Brain microvascular endothelial cell (primary cell): ENCODE measurements around the gene SH3RF2.

Experiments
- DNase-seq: peaks from one replicate; pipeline ENCODE4 v3.0.0-alpha.2; 2020
- H3K27ac ChIP-seq: fragments of 250-450 bp; sonication (Bioruptor Pico); 2 replicates; pipeline ENCODE4 v1.5.1; 2020; ENCODE audit warnings: mild to moderate bottlenecking, moderate library complexity
- H3K27me3 ChIP-seq: fragments of 250-450 bp; sonication (Bioruptor Pico); replicated peaks from 2 replicates; pipeline ENCODE4 v1.5.1; 2020; ENCODE audit warnings: mild to moderate bottlenecking
- H3K36me3 ChIP-seq: fragments of 250-450 bp; sonication (Bioruptor Pico); replicated peaks from 2 replicates; pipeline ENCODE4 v1.5.1; 2020; ENCODE audit warnings: mild to moderate bottlenecking
- H3K4me3 ChIP-seq: 2 replicates; pipeline ENCODE4 v1.5.1; 2011; ENCODE audit warnings: low read depth, mild to moderate bottlenecking, control low read depth, low read length, moderate library complexity
- in situ Hi-C: cut with HindIII; loops from 2 replicates; pipeline ENCODE4 v1.10.0; 2017; ENCODE audit warnings: low sequenced_read_pairs, low pct_ligation_motif_present
- TF ChIP-seq, protein P1 (sequence below): IDR thresholded peaks from 2 replicates; pipeline ENCODE4 v1.5.1; 2011; ENCODE audit warnings: low read depth, mild to moderate bottlenecking, moderate library complexity, low read length, control low read depth, inconsistent platforms; ENCODE audit errors: missing control alignments

SH3RF2 gene

DNA sequence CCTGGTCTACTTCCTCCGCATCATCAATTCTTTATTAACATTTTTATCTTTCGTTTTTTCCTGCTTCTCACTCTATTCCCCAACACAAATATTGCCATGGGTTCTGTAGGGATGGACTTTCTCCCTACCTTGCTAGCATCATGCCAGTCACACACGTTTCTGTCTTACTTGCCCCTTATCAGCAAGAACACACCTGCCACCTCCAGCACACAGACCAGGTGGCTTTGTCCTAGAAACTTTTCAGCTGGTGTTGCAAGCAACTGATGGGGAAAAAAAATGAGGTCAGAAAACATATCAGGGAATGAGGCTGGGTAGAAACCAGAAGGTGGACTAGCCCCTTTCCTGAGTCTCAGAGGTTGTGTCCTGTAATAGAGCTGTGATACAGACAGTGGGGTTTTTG is 5.8 kb downstream of the SH3RF2 start:
- H3K27me3 ChIP-seq = no peaks in the 10 kb centered on the region
- no peak for DNase-seq
- H3K27ac ChIP-seq = no peak overlapping the region
- H3K36me3 ChIP-seq = no peaks in the 10 kb centered on the region
- in situ Hi-C loops = no loop called here
- TF ChIP-seq, protein P1, sequence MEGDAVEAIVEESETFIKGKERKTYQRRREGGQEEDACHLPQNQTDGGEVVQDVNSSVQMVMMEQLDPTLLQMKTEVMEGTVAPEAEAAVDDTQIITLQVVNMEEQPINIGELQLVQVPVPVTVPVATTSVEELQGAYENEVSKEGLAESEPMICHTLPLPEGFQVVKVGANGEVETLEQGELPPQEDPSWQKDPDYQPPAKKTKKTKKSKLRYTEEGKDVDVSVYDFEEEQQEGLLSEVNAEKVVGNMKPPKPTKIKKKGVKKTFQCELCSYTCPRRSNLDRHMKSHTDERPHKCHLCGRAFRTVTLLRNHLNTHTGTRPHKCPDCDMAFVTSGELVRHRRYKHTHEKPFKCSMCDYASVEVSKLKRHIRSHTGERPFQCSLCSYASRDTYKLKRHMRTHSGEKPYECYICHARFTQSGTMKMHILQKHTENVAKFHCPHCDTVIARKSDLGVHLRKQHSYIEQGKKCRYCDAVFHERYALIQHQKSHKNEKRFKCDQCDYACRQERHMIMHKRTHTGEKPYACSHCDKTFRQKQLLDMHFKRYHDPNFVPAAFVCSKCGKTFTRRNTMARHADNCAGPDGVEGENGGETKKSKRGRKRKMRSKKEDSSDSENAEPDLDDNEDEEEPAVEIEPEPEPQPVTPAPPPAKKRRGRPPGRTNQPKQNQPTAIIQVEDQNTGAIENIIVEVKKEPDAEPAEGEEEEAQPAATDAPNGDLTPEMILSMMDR = no peak
- no peak overlapping the region for H3K4me3 ChIP-seq

DNA sequence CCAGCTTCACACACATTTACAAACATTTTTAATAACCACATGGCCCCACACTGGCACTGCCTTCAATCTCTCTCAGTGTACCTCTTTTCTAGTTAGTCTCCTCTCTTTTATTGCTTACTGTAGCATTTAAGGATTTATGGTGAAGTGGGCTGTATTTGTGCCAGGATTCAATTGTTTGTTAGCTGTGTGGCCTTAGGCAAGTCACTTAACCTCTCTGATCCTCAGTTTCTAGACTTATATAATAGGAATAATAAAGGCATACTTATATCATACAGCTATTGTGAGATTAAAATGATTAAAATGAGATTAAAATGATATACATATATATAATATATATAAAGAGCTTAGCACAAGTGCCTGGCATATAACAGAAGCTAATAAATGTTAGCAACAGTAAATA is 6.4 kb downstream of the SH3RF2 start:
- Histone ChIP-seq H3K27ac (no peak overlapping the region), H3K4me3 (no peak overlapping the region), H3K36me3 (no peaks in the 10 kb centered on the region), H3K27me3 (no peaks in the 10 kb centered on the region)
- DNase-seq = no peak
- in situ Hi-C loops = no loop called here
- TF ChIP-seq, protein P1 = no peak

DNA sequence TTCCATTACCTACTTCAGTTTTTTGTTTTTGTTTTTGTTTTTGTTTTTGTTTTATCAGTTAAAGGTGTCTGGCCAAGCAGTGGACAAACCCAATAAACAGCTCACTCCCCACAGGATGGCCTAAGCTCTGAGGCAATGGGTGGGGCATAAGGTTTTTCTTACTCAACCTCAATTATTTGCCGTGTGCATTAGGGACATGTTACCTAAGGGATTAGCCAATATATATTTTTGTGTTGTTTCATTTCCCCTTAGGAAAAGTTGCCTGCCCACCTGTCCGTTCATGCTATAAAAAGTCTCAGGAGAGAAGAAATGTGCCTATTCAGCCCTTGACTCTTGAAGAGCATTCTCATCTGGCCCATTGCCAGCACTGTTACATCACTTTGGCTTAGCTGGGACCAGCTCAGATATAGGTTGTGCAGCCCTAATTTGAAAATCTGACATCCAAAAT is 7.3 kb downstream of the SH3RF2 start:
- in situ Hi-C loops = no loop called here
- H3K36me3 ChIP-seq = no peaks in the 10 kb centered on the region
- no peak for DNase-seq
- TF ChIP-seq, protein P1 = no peak
- H3K27me3 ChIP-seq = no peaks in the 10 kb centered on the region
- H3K27ac ChIP-seq = no peak overlapping the region
- H3K4me3 ChIP-seq = no peak overlapping the region

DNA sequence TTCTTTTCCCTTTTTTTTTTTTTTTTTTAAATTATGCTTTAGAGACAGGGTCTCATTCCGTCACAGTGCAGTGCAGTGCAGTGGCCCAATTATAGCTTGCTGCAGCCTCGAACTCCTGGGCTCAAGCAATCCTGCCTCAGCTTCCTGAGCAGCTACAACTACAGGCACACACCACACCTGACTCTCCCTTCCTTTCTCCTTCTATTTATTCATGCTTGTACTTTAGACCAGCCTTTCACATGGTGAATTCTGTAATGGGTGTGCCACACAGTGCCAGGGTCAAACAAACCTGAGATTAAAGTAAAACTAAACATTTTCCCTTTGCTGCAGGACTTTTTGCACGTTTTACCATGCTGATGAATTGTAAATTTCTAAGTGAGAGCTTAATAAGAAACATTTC is 8.0 kb downstream of the SH3RF2 start:
- H3K27ac ChIP-seq = no peak overlapping the region
- in situ Hi-C loops = no loop called here
- TF ChIP-seq, protein P1 = no peak
- DNase-seq = no peak
- H3K36me3 ChIP-seq = no peaks in the 10 kb centered on the region
- H3K27me3 ChIP-seq = no peaks in the 10 kb centered on the region
- H3K4me3 ChIP-seq = no peak overlapping the region

DNA sequence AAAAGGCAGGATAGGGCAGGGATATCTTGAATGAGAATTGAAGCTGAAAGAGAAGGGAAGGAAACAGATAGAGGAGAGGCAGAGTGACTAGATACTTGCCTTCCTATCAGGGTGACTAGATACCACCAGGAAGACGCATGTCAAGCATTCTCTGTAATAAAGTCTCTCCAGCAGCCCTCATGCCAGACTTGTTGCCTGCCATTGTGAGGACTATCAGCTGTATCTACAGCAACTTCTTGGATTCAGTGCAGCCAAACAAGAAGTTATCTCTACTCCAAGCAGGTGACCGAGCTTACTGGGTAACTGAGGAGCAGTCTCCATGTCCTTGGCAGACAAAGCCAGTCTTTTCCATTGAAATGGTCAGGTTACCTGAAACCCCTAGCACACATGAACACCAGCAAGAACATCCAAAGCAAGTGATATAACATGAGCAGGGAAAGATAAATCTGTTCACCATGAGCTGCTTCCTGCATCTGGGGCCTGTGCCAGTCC is 9.3 kb downstream of the SH3RF2 start:
- H3K4me3 ChIP-seq = no peak overlapping the region
- no peaks in the 10 kb centered on the region for H3K27me3 ChIP-seq
- in situ Hi-C loops = no loop called here
- TF ChIP-seq, protein P1 = no peak
- peak overlapping the region; percentile 29 for H3K27ac ChIP-seq
- DNase-seq = no peak
- no peaks in the 10 kb centered on the region for H3K36me3 ChIP-seq
